GM18909 (cell line): Measurements from ENCODE around the gene RPH3AL.

Source experiments
- ATAC-seq: cut with Tn5 transposase; IDR thresholded peaks from one replicate; pipeline ENCODE4 v1.9.1; 2021; ENCODE audit warnings: mild to moderate bottlenecking; ENCODE audit not compliant: unreplicated experiment, poor library complexity

RPH3AL gene

DNA sequence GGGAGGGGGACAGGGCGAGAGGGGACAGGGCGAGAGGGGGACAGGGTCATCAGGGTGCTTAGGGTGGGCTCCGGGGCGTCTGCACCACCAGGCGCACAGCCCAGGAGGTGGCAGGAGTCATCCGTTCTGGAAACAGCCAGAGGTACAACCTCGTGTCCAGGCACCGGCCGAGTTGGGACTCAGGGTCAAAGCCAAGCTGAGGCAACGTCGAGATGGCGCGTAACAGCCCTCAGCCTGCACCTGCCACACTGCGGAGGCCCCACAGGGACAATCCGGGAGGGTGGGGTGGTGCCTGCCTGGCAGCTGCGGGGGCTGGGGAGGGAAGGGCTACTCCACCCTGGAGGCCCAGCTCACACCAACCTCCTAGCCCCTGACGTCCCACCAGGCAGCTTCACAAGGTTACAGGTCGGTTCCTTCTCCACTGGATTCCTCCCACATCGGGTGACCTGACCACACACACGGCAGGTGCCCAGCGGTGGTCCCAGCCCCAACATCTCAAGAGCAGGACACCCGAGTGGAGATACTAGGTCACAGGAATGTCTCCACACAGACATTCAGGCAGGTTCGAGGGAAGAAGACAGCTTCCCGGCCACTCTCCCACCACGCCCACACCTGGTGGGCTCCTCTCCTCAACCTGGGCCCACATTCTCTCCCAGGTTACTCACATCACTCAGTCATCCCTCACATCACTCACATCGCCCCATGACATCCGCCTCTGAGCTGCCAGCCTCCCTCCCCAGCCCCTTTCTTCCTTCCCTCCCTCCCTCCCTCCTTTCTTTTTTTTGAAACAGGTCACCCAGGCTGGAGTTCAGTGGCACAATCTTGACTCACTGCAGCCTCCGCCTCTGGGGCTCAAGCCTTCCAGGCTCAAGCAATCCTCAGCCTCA is 47.3 kb downstream of the RPH3AL start:
- ATAC-seq, result no peak

- no peak for ATAC-seq
These were observed 48.1 kb downstream of the RPH3AL start for GRCh38 chr17:304461-304860.

DNA sequence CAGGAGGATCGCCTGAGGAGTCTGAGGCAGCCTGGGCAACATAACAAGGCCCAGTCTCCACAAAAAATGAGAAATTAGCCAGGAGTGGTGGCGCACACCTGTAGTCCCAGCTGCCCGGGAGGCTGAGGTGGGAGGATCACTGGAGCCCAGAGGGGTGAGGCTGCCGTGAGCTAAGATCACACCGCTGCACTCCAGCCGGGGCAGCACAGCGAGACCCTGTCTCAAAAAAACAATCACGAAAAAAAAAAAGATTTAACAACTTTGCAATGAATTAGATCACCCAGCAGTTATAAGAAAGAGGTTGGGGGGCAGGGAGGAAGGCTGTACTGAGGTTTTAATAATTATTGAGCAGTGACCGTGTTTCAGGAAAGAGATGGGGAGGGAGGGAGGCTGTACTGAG is 49.4 kb downstream of the RPH3AL start:
- no peak for ATAC-seq

- no peak for ATAC-seq
These were observed 50.3 kb downstream of the RPH3AL start for GRCh38 chr17:302300-302698.

GRCh38 chr17:301681-302299 is 50.8 kb downstream of the RPH3AL start:
- no peak for ATAC-seq

DNA sequence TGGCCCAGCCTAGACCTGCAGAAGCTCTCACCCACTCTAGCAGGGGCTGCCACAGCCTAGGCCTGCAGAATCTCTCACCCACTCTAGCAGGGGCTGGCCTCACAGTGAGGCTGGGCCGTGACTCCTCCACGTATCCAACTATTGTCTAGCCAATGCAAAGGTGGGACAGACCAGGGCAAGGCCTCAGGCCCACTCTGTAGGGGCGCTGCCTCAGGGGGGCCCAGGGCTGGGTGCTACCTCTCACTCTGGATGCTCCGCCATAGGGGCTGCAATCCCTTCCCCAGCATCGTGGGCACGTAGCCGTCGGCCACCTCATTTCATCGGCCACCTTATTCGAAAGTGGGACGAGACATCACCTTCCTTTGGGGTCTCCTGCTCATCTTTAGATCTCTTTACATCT is 51.7 kb downstream of the RPH3AL start:
- no peak for ATAC-seq

GRCh38 chr17:299546-299945 is 53.1 kb downstream of the RPH3AL start:
- no peak for ATAC-seq

DNA sequence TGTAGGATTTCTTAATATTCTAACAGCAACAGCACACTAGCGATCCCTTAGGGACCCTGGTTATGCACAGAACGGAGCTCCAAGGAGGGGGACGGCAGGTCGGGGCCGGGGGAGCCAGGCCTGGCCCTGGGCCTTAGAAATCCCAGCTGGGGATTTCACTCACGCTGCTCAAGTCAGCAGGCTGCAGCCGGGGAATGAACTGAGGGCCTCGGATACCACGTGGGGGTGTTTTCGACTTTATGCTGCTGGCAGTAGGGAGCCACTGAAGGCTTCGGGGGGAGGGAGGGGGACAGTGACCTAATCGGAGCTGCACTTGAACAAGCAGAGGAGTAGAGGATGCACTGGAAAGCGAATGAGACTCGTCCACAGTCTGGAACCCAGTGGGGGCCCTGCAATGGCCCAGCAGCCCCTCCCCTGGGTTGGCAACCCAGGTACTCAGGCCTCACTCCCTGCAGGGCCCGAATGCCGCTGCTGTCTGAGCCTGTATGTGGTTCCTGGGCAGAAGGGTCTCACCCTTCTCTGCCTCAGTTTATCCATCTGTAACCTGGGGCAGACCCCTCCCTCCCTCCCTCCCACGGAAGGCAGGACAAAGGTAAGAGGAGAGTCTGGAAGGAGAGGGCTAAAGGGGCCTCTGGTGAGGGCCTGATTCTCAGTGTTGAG is 53.7 kb downstream of the RPH3AL start:
- ATAC-seq, result no peak

GRCh38 chr17:297758-298157 is 54.8 kb downstream of the RPH3AL start:
- ATAC-seq, result no peak

DNA sequence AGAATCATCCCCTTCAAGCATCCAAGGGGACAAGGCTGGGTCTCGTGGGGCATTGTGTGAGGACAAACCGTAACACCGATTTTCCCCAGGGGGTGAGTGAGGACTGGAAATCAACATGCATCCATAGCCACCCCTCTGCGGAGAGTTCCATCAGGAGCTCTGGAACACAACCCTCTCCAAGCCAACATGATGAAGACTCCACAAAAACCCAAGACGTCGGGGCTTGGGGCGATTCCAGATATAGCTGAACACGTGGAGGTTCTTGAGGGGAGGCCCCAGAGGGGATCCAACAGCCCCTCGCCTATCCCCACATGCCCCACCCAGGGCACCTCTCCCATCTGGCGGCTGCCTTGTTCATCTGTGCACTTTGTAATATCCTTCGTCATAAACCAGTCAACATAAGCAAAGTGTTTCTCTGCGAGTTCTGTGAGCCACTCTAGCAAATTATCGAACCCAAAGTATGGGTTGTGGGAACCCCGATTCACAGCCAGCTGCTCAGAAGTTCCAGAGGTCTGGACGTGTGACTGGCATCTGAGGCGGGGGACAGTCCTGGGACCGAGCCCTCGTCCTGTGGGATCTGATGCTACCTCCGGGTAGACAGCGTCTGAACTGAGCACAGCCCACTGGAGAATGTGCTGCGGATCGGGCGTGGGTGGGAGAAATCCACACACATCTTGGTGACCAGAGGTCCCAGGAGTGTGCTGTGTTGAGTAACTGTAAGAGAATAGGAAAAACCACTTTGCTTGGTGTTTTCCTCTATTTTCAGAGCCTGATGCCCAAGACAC is 55.5 kb downstream of the RPH3AL start:
- ATAC-seq, result no peak

DNA sequence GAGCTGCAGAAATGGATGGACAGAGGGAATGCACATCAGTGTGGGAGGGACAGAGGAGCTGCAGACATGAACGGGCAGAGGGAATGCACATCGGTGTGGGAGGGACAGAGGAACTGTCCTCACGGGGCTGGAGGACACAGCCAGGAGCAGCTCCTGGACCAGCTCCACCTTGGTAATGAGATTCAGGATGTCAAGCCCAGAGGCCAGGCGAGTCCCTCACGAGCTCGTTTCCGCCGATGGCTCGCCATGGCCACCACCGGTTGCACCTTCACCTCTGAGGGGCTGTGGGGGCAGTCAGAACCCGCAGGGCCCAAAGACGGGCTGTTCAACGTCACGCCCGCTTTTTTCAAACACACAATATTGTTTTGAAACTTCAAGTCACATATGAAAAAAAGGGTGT is 56.2 kb downstream of the RPH3AL start:
- no peak for ATAC-seq

DNA sequence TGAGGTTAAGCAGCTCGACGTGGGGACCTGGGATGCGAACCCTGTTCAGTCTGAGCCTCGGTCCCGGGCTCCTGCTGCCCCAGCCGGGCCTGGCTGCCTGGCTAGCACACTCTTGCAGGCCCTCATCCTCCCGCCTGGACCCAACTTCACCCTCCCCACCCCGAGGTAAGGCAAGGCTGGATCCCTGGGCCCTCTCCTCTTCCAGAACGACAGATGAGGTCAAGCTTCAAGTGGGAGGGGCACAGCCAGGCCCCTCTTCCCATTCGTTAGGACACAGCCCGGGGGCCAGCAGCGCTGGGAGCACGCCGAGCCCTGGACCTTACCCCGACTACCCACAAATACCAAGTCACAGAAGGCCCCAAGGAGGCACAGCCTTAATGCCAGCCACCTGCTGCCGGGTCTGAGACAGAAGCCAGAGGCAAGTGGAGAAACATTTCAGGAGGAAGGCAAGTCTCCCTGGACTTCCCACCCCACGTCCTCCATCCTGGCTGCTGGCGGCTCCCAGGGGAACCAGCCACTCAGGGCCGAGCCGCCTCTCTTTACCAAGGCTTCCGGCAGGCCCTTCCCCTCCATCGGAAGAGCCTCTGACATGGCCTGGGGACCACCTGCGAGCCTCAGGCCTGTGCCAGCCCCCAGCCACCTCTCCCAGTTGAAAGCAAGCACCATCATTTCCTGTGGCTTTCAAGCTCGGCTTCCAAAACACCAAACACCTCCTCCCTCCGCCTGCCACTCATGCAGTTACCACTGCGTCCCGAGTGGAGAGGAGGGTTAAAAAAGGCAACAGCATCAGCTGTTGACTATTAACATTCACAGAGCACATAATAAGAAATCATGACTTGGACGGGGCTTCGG is 59.9 kb downstream of the RPH3AL start:
- no peak for ATAC-seq

DNA sequence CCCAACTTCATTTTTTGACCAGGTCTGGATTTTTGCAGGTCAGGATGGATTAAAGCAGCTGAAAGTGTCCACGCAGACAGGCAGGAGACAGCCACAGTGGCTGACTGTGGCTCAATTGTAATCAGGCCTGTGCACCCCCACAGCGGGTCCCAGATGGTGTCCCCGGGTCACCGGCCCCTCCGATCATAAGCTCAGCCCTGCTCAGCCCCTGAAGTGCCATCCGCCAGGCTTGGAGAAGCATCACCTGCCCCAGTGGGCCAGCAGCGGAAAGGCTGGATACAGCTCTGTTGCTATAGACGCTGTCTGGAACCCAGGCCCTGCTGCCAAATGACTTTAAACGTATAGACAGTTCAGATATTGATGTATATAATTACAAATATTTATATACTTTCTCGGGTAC is 60.6 kb downstream of the RPH3AL start:
- no peak for ATAC-seq

DNA sequence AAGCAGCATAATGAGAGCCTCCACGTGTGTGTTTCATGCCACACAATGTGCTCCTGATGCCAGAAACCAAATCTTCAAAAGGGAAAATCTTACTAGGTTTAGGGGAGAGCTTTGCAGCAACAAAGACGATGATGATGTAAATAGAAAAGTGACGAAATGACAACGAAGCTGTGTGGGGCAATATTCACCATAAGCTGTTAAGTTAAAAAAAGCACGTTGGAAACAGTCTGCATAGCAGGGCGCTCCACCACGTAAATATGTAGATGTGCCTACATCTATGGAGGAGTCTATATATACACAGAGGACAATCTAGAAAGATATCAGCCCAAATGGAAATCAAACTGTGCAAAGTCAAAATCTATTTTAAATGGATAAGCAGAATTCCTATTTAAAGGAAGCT is 61.0 kb downstream of the RPH3AL start:
- no peak for ATAC-seq

DNA sequence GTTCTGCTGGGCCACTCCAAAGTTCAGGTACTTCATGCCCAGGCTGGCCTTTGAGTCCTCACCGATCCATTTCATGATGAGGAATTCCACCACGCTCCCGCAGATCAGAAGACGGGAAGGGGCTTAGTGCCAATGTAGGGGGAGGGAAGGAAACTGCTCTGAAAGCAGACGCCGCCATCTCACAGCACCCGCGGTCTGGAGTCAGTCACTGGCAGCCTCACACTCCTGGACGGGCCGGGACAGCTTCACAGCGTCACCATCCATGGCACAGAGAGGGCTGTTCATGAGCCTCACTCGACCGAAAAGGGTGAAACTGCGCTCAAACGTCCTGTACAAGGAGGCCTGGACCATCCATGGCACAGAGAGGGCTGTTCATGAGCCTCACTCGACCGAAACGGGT is 62.0 kb downstream of the RPH3AL start:
- ATAC-seq, result no peak

- no peak for ATAC-seq
These were observed 62.5 kb downstream of the RPH3AL start for GRCh38 chr17:290121-290521.

DNA sequence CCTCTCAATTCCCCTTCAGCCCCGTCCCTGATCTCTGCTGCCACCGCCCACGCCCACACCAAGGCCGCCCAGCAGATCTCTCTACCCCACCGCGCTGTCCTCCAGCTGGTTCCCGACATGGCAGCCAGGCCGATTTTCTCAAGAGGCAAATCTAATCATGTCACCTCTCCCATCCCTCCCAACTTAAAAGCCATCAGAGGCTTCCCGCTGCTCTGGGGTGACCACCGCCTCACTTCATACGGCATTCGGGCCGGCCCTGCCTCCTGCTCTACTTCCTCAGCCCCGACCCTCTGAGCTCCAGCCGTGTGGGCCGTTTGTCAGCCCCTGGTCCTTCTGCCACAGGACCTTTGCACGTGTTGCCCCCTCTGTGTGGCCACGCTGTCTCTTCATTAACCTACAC is 63.2 kb downstream of the RPH3AL start:
- ATAC-seq, result no peak

GRCh38 chr17:288802-289356 is 63.7 kb downstream of the RPH3AL start:
- ATAC-seq, result no peak

DNA sequence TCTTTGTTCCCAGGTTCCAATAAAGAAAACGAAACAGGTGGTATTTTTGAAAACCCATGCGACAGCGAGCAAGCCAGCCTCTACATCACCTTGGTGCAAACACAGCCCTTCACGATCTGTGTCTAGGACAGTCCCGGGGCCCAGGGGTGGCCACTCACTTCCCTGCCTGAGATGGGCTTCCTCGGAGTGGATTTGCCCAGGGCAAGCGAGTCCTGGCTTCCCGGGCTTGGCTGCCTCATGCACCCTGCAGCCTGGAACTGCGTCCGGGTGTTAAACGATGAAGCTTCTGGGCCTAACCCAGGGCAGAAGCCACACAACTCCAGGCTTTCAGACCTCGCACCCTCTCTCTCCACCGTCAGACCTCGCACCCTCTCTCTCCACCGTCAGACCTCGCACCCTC is 66.0 kb downstream of the RPH3AL start:
- no peak for ATAC-seq
